ENCODE measurements around the gene CDON. TPM values are rescaled to one million over a fixed set of nuclear protein-coding genes. Genes with fewer than 3 reads are reported as not detected.
"Not testable (repeated sequence)": the region's sequence is repeated elsewhere in the genome, so short reads cannot be mapped to it uniquely, and the experiment has no call there.

The CDON gene
- total RNA-seq, 3 donors from 2014 or later (not counting 1 experiment from before 2014, with no cell fraction given) = 0.25 to 0.38 TPM; not detected in 1

DNA sequence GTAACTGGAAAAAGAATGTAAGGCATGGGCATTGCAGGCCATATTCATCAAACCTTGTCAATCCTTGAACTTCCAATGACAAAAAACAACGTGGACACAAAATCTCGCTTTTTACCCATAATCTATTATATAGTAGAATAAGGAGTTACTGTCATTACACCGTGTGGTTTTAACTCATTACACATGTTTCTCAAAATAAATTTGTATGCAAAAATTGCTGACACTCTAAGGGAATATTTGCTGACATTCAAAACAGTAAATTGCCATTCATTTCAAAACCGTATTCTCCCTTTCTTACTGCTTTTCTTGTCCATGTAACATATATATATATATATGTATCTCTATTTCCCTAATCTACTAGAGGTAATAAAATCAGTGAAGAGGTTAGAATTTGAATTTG lies 33.4 kb downstream of the CDON start:
- H3K27me3 ChIP-seq (ENCODE audit: control insufficient read depth, insufficient read depth, low read length) = peaks cover 3% of the 10 kb centered on the region
- no peaks in the 10 kb centered on the region for H3K9me3 ChIP-seq (ENCODE audit: control insufficient read depth, insufficient read depth, low read length)
- H3K27me3 Mint-ChIP-seq (ENCODE audit: low read depth in 2 of 2) = peaks cover 9 to 39% of the 10 kb centered on the region in 2 donors
- H3K27ac ChIP-seq (ENCODE audit: low read length) = no peak overlapping the region
- TF ChIP-seq, protein P1, sequence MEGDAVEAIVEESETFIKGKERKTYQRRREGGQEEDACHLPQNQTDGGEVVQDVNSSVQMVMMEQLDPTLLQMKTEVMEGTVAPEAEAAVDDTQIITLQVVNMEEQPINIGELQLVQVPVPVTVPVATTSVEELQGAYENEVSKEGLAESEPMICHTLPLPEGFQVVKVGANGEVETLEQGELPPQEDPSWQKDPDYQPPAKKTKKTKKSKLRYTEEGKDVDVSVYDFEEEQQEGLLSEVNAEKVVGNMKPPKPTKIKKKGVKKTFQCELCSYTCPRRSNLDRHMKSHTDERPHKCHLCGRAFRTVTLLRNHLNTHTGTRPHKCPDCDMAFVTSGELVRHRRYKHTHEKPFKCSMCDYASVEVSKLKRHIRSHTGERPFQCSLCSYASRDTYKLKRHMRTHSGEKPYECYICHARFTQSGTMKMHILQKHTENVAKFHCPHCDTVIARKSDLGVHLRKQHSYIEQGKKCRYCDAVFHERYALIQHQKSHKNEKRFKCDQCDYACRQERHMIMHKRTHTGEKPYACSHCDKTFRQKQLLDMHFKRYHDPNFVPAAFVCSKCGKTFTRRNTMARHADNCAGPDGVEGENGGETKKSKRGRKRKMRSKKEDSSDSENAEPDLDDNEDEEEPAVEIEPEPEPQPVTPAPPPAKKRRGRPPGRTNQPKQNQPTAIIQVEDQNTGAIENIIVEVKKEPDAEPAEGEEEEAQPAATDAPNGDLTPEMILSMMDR (IDR thresholded peaks at IDR 0.05) = no peak
- no peak overlapping the region for H3K27ac Mint-ChIP-seq
- no peaks in the 10 kb centered on the region for H3K4me1 Mint-ChIP-seq
- intact Hi-C loops (cut with micrococcal nuclease) = no loop called here
- no peak overlapping the region for H3K4me3 ChIP-seq (ENCODE audit: low read length)
- no peaks in the 10 kb centered on the region for H3K4me1 ChIP-seq (ENCODE audit: control insufficient read depth, insufficient read depth, low read length)
- no CpG with 5 or more reads among the region's 4 CpGs for WGBS (ENCODE audit: insufficient coverage)
- H3K4me3 Mint-ChIP-seq = no peak overlapping the region
- no peaks in the 10 kb centered on the region for H3K9me3 Mint-ChIP-seq
- DNase-seq (no peak), ATAC-seq (no peak)
- H3K36me3 Mint-ChIP-seq = no peaks in the 10 kb centered on the region
- no peaks in the 10 kb centered on the region for H3K36me3 ChIP-seq (ENCODE audit: control insufficient read depth, insufficient read depth, low read length)

DNA sequence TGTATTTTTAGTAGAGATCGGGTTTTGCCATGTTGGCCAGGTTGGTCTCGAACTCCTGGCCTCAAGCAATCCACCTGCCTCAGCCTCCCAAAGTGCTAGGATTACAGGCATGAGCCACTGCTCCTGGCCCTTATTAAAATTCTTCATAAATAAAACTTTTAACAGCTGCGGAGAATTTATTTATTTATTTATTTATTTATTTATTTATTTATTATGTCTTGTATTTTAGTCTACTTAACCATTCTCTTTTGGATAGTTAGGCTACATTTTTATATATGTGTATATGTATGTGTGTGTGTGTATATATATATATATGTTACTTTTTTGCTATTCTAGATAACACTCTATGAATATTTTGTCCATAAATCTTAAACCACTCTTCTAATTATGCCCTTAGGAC lies 34.1 kb downstream of the CDON start:
- ATAC-seq; H3K27ac Mint-ChIP-seq; H3K27ac ChIP-seq (ENCODE audit: low read length); H3K36me3 Mint-ChIP-seq; intact Hi-C loops (cut with micrococcal nuclease); H3K36me3 ChIP-seq (ENCODE audit: control insufficient read depth, insufficient read depth, low read length); H3K4me1 ChIP-seq (ENCODE audit: control insufficient read depth, insufficient read depth, low read length); DNase-seq; H3K4me3 Mint-ChIP-seq; H3K9me3 ChIP-seq (ENCODE audit: control insufficient read depth, insufficient read depth, low read length); H3K27me3 ChIP-seq (ENCODE audit: control insufficient read depth, insufficient read depth, low read length); H3K4me3 ChIP-seq (ENCODE audit: low read length); H3K4me1 Mint-ChIP-seq; H3K9me3 Mint-ChIP-seq: not testable (repeated sequence)
- WGBS (ENCODE audit: insufficient coverage) = 94% methylated on average over 2 of the region's 3 CpGs
- peaks cover 9 to 33% of the 10 kb centered on the region in 2 donors for H3K27me3 Mint-ChIP-seq (ENCODE audit: low read depth in 2 of 2)

DNA sequence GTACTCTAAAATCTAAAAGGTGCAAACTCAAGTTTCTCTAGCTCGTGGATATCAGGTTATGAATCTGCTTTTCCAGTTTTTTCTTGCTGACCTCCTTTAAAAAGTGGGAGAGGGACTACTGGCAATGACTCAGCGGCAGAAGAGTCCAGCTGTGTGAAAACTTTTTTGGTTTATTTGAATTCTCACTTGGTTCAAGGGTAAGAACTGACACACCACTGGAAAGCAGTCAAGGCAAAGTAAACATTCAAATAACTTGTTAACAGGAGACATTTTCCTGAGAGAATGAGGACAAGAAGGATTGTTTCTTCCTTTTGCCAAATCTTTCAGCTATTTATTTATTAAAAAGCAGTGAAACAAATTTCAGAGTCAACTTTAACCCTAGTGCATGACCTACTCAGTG lies 36.1 kb downstream of the CDON start:
- ATAC-seq (no peak), DNase-seq (no peak)
- no peak overlapping the region for H3K27ac ChIP-seq (ENCODE audit: low read length)
- H3K9me3 Mint-ChIP-seq = no peaks in the 10 kb centered on the region
- no peaks in the 10 kb centered on the region for H3K36me3 ChIP-seq (ENCODE audit: control insufficient read depth, insufficient read depth, low read length)
- H3K27ac Mint-ChIP-seq = no peak overlapping the region
- no peak overlapping the region for H3K4me3 Mint-ChIP-seq
- intact Hi-C loops (cut with micrococcal nuclease) = no loop called here
- no peaks in the 10 kb centered on the region for H3K27me3 ChIP-seq (ENCODE audit: control insufficient read depth, insufficient read depth, low read length)
- H3K36me3 Mint-ChIP-seq = no peaks in the 10 kb centered on the region
- 65% methylated on average over 2 of the region's 2 CpGs for WGBS (ENCODE audit: insufficient coverage)
- TF ChIP-seq, protein P1 (IDR thresholded peaks at IDR 0.05) = no peak
- H3K27me3 Mint-ChIP-seq (ENCODE audit: low read depth in 2 of 2) = peaks cover 0 to 23% of the 10 kb centered on the region in 2 donors
- no peak overlapping the region for H3K4me3 ChIP-seq (ENCODE audit: low read length)
- H3K9me3 ChIP-seq (ENCODE audit: control insufficient read depth, insufficient read depth, low read length) = no peaks in the 10 kb centered on the region
- no peaks in the 10 kb centered on the region for H3K4me1 Mint-ChIP-seq
- no peaks in the 10 kb centered on the region for H3K4me1 ChIP-seq (ENCODE audit: control insufficient read depth, insufficient read depth, low read length)

DNA sequence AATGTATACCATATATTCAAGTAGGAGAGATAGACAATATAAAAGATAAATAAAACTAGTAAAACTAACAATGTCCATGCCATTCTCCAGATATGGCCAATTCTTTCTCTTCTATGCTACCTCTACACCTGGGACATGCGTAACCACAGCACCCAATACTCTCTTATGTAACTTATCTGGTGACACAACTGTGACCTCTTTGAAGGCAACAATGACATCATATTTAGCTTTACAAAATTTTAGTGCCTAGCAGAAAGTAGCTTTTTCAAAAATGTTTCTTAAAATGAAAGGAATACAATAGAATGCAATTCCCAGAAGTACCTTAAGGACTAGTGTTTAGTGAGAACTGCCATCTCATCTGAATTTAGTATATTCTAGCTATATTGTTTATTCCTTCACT lies 36.8 kb downstream of the CDON start:
- no peaks in the 10 kb centered on the region for H3K27me3 ChIP-seq (ENCODE audit: control insufficient read depth, insufficient read depth, low read length)
- no peaks in the 10 kb centered on the region for H3K9me3 ChIP-seq (ENCODE audit: control insufficient read depth, insufficient read depth, low read length)
- Mint-ChIP-seq H3K27me3 (ENCODE audit: low read depth in 2 of 2) (peaks cover 0 to 15% of the 10 kb centered on the region in 2 donors), H3K4me1 (no peaks in the 10 kb centered on the region), H3K36me3 (no peaks in the 10 kb centered on the region), H3K9me3 (no peaks in the 10 kb centered on the region), H3K4me3 (no peak overlapping the region), H3K27ac (no peak overlapping the region)
- TF ChIP-seq, protein P1 (IDR thresholded peaks at IDR 0.05) = no peak
- intact Hi-C loops (cut with micrococcal nuclease) = no loop called here
- ATAC-seq (no peak), DNase-seq (no peak)
- H3K4me1 ChIP-seq (ENCODE audit: control insufficient read depth, insufficient read depth, low read length) = no peaks in the 10 kb centered on the region
- no peaks in the 10 kb centered on the region for H3K36me3 ChIP-seq (ENCODE audit: control insufficient read depth, insufficient read depth, low read length)
- no peak overlapping the region for H3K4me3 ChIP-seq (ENCODE audit: low read length)
- 96% methylated on average over 1 of the region's 1 CpG for whole genome bisulfite sequencing (ENCODE audit: insufficient coverage)
- no peak overlapping the region for H3K27ac ChIP-seq (ENCODE audit: low read length)

Data from natural killer cell (primary cell).